HepG2 (cell line): ENCODE results near the gene JAG1. TPM values are rescaled to one million over a fixed set of nuclear protein-coding genes. Genes with fewer than 3 reads are reported as not detected.

ENCODE experiments used
- ATAC-seq: fragments of 200-7000 bp; cut with Tn5 transposase; 3 replicates; pipeline ENCODE4 v1.9.1; 2020; ENCODE audit warnings: mild to moderate bottlenecking, moderate library complexity
- BruUV-seq: library from RNA; stranded (reverse); fragments of 400-500 nt; replicated peaks from 2 replicates; lab custom pipeline; 2021; lab: Mats Ljungman, UMichigan
- CTCF ChIA-PET: fragments of 300-600 bp; formaldehyde crosslinking; extraction: SDS; loops from one replicate; lab custom pipeline; 2021; ENCODE audit warnings: low total read pairs, inconsistent platforms, low intra/inter-chr PET ratio; lab: Yijun Ruan, JAX
- POLR2A ChIA-PET: fragments of 350-600 bp; sonication (Branson Sonifier 250); formaldehyde crosslinking; loops from one replicate; lab custom pipeline; 2020; ENCODE audit warnings: antibody characterized with exemption, inconsistent platforms; lab: Yijun Ruan, JAX
- DNase-seq: peaks from one replicate; pipeline ENCODE4 v3.0.0-alpha.2; 2015; ENCODE audit warnings: low spot score
- FAIRE-seq: peaks from 3 replicates; lab custom pipeline; 2011; peaks lifted over from hg19 to GRCh38; lab: Jason Lieb, UNC
- H2AFZ ChIP-seq: one replicate; pipeline ENCODE4 v1.6.1; 2011; ENCODE audit warnings: low read length, inconsistent platforms
- H3K27ac ChIP-seq: fragments of 300-600 bp; 3 replicates; pipeline ENCODE4 v1.8.0; 2011; ENCODE audit warnings: mixed run types, mild to moderate bottlenecking, mixed read lengths, low read length, inconsistent platforms; ENCODE audit not compliant: insufficient read depth; ENCODE audit errors: extremely low read length
- H3K27me3 ChIP-seq, 2 experiments: fragments of 200-600 bp in 1 of 2; 2 replicates in 1 of 2; 3 replicates in 1 of 2; pipeline versions ENCODE4 v1.6.0 to v1.8.0; 2011; ENCODE audit warnings: low read length in 2 of 2, mild to moderate bottlenecking in 2 of 2, moderate library complexity in 2 of 2, inconsistent platforms in 1 of 2; ENCODE audit not compliant: insufficient read depth in 2 of 2, control insufficient read depth in 1 of 2
- H3K36me3 ChIP-seq, 2 experiments: fragments of 200-600 bp in 1 of 2; replicated peaks in 1 of 2; 2 replicates in 1 of 2; 3 replicates in 1 of 2; pipeline versions ENCODE4 v1.5.1 to v1.8.0; 2011; ENCODE audit warnings: low read length in 2 of 2, inconsistent platforms in 1 of 2; ENCODE audit not compliant: insufficient read depth in 2 of 2, control insufficient read depth in 1 of 2
- H3K4me1 ChIP-seq: 2 replicates; pipeline ENCODE4 v1.5.1; 2012; ENCODE audit warnings: low read length, inconsistent platforms; ENCODE audit not compliant: insufficient read depth
- H3K4me2 ChIP-seq: 2 replicates; pipeline ENCODE4 v1.6.0; 2011; ENCODE audit warnings: low read depth, low read length, inconsistent platforms
- H3K4me3 ChIP-seq, 3 experiments: fragments of 200-600 bp in 1 of 3; sonication (generic), shearing (Covaris generic) in 1 of 3; replicated peaks in 1 of 3; 2 replicates each; pipeline ENCODE4 v1.5.1; 2011 to 2016; ENCODE audit warnings: low read length in 3 of 3, inconsistent platforms in 2 of 3, low read depth in 2 of 3, mild to moderate bottlenecking in 2 of 3, control low read depth in 1 of 3, mixed read lengths in 1 of 3; ENCODE audit not compliant: insufficient read depth in 1 of 3
- H3K79me2 ChIP-seq: one replicate; pipeline ENCODE4 v1.6.1; 2011; ENCODE audit warnings: low read length, inconsistent platforms; ENCODE audit not compliant: insufficient read depth
- H3K9ac ChIP-seq: 2 replicates; pipeline ENCODE4 v1.6.0; 2011; ENCODE audit warnings: mild to moderate bottlenecking, low read depth, low read length, inconsistent platforms; ENCODE audit not compliant: insufficient read depth
- H3K9me3 ChIP-seq: 2 replicates; pipeline ENCODE4 v1.5.1; 2012; ENCODE audit warnings: mild to moderate bottlenecking, low read length
- H4K20me1 ChIP-seq: 2 replicates; pipeline ENCODE4 v1.6.0; 2011; ENCODE audit warnings: inconsistent platforms, mild to moderate bottlenecking, low read length, moderate library complexity; ENCODE audit not compliant: insufficient read depth
- AGO2 ChIP-seq: fragments of 200-400 bp; formaldehyde crosslinking; optimal IDR thresholded peaks from 2 replicates; pipeline ENCODE3; 2017; ENCODE audit warnings: mild to moderate bottlenecking, low read depth, low read length, moderate library complexity
- GPBP1L1 ChIP-seq: sonication (generic); formaldehyde crosslinking; IDR thresholded peaks from 2 replicates; pipeline ENCODE4 v1.5.0; 2020; ENCODE audit warnings: mild to moderate bottlenecking, missing genetic modification reagents
- HNRNPLL ChIP-seq: fragments of 200-400 bp; formaldehyde crosslinking; IDR thresholded peaks from 2 replicates; pipeline ENCODE4 v1.6.1; 2017; ENCODE audit warnings: mild to moderate bottlenecking, low read depth, low read length; ENCODE audit not compliant: poor library complexity, severe bottlenecking
- IRF2 ChIP-seq: IDR thresholded peaks from 2 replicates; pipeline ENCODE4 v1.6.1; 2018; ENCODE audit warnings: missing genetic modification reagents, missing compliant biosample characterization
- PPARG ChIP-seq: conservative IDR thresholded peaks from 2 replicates; pipeline ENCODE4 v1.6.1; 2016; ENCODE audit warnings: missing biosample characterization, missing genetic modification reagents
- SAP130 ChIP-seq: IDR thresholded peaks from 2 replicates; pipeline ENCODE4 v1.6.1; 2016; ENCODE audit warnings: low read depth
- YEATS2 ChIP-seq: sonication (generic); formaldehyde crosslinking; IDR thresholded peaks from 2 replicates; pipeline ENCODE4 v1.4.0; 2020; ENCODE audit warnings: missing genetic modification reagents, borderline replicate concordance
- ZBTB34 ChIP-seq: sonication (generic); formaldehyde crosslinking; IDR thresholded peaks from 2 replicates; pipeline ENCODE4 v1.8.0; 2022; ENCODE audit warnings: mild to moderate bottlenecking, missing genetic modification reagents
- ZBTB43 ChIP-seq: sonication (generic); formaldehyde crosslinking; conservative IDR thresholded peaks from 2 replicates; pipeline ENCODE4 v1.4.0; 2020; ENCODE audit warnings: missing genetic modification reagents
- ZNF549 ChIP-seq: sonication (generic); formaldehyde crosslinking; IDR thresholded peaks from 2 replicates; pipeline ENCODE4 v1.5.0; 2020; ENCODE audit warnings: missing genetic modification reagents
- ZNF580 ChIP-seq: IDR thresholded peaks from 2 replicates; pipeline ENCODE4 v1.6.1; 2016; ENCODE audit warnings: low read depth, borderline replicate concordance
- ZNF652 ChIP-seq: IDR thresholded peaks from 2 replicates; pipeline ENCODE4 v1.6.1; 2016; ENCODE audit warnings: low read depth, borderline replicate concordance
- ZNF772 ChIP-seq: sonication (generic); formaldehyde crosslinking; IDR thresholded peaks from 2 replicates; pipeline ENCODE4 v1.5.0; 2020; ENCODE audit warnings: mild to moderate bottlenecking, missing genetic modification reagents
- WGBS: methylation state at CpG from one replicate; pipeline ENCODE4 v1.1.6; 2017; ENCODE audit warnings: low lambda C conversion rate; 5-methylcytosine and 5-hydroxymethylcytosine counted together
- in situ Hi-C: cut with HindIII; loops from 2 replicates; pipeline ENCODE4 v1.10.0; 2017; ENCODE audit warnings: low pct_unique_long_range_greater_than_20kb; ENCODE audit not compliant: extremely low pct_ligation_motif_present
- intact Hi-C: fragments of 100-400 bp; cut with micrococcal nuclease; formaldehyde crosslinking; loops from one replicate; pipeline ENCODE4 v1.10.0; 2022; ENCODE audit not compliant: unreplicated experiment
- polyA plus RNA-seq, 8 experiments: library from polyadenylated mRNA; depleted of rRNA in 3 of 8; stranded (reverse) in 7 of 8; unstranded in 1 of 8; fragments of >200 nt; fragmentation: Illumina TruSeq in 4 of 8; extraction: Trizol in 4 of 8; gene quantifications; 2 replicates each; pipeline versions ENCODE4 v1.2.1 to v1.2.3, GENCODE V29; 2011 to 2016; ENCODE audit warnings: low read depth in 4 of 8, missing spikeins in 1 of 8, mixed read lengths in 1 of 8; ENCODE audit not compliant: insufficient read depth in 1 of 8
- total RNA-seq, 5 experiments: library from RNA; depleted of rRNA; stranded (reverse); fragments of >200 nt; fragmentation: Illumina TruSeq; extraction: Trizol; gene quantifications; 2 replicates each; pipeline ENCODE4 v1.2.3, GENCODE V29; 2016; ENCODE audit warnings: low read depth in 1 of 5
- TF ChIP-seq, protein P1 (sequence below): sonication (generic); formaldehyde crosslinking; IDR thresholded peaks from 2 replicates; pipeline ENCODE4 v1.4.0; 2020; ENCODE audit warnings: mild to moderate bottlenecking, low read depth, missing genetic modification reagents
- TF ChIP-seq, protein P2 (sequence below): sonication (generic); formaldehyde crosslinking; IDR thresholded peaks from 2 replicates; pipeline ENCODE4 v1.5.0; 2020; ENCODE audit warnings: missing genetic modification reagents

JAG1 gene
- total and polyA plus RNA-seq, 2 of the 13 experiments (the other 11 are each of a cell fraction or from before 2014, with no cell fraction given) = 47.1 to 56.3 TPM

DNA sequence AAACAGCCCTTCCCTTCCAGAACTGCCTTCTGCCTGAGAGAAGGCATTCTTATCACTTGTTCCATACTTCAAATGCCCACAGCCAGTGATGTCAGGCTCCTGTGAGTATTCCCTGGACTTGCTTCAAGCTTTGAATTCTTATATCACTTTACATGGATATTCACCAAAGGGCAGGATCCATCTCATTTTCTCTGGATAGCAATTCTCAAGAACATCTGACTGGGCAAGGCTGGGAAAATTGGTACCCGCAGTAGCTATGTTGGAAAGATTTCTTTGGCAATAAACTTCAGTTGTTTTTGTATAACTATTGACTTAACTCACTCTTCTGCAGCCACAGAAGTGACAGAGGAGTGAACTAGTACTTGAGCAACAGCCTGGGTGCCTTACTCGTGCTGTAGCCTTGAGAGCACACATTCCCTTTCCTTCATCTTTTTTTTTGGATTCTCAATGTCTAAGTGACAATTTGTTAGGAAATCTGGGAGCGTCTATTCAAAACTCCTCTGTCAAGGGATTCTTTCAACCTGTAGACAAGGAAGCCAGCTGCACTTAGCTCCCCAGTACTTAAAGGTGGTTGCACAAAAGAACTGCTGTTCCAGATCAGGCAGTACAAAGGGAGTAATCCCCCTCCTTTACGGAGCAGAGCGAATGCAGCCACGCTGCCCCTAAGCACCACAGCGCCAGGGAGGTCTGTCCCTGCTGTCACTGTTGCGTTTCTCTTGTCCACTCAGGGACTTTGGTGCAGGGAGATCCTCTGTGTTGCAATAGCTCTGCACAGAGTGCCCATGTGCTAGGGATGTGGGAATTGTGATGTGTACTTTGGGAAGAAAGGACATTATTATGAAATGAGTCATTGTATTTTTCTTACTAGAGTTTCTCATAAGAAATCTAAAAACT, 69.6 kb downstream of the JAG1 start:
- WGBS = 6% methylated on average over 8 of the region's 8 CpGs
- TSS peak; percentile 98 for BruUV-seq
- intact Hi-C loops (loop anchor here (1.0 to 2.0 kb wide), 3 partner anchors 39 to 67 kb away; no protein-coding TSS in a partner anchor), in situ Hi-C loops (no loop called here)
- POLR2A ChIA-PET = interaction anchor here (0.9 to 4.3 kb wide), 10 partner anchors 11 to 169 kb away, joined by 3 to 43 read pairs (median 4); partner anchors contain the start of genes JAG1, MKKS and SLX4IP
- no peaks in the 10 kb centered on the region for H3K27me3 ChIP-seq
- peak overlapping the region; percentile 75 for H3K4me2 ChIP-seq
- peaks cover 31% of the 10 kb centered on the region for H3K4me1 ChIP-seq
- peak overlapping the region; percentile 76 for H3K27ac ChIP-seq
- DNase-seq = peak; percentile 99
- H4K20me1 ChIP-seq = no peaks in the 10 kb centered on the region
- CTCF ChIA-PET = no interaction called here
- peak overlapping the region; percentile 6 to 54 (median 9); a peak in 3 of 6 replicates for H3K4me3 ChIP-seq
- no peaks in the 10 kb centered on the region for H3K79me2 ChIP-seq
- FAIRE-seq = peak; percentile 97
- peaks cover under 1 to 7% of the 10 kb centered on the region in 2 experiments; a peak in 4 of 5 replicates for H3K36me3 ChIP-seq
- peak; percentile 100 for ATAC-seq
- peak overlapping the region; percentile 66 for H3K9ac ChIP-seq
- no peaks in the 10 kb centered on the region for H3K9me3 ChIP-seq
- no peak overlapping the region for H2AFZ ChIP-seq
- peak; percentile 99 for TF ChIP-seq SAP130 (CRISPR knock-in tag)
- no peak for TF ChIP-seq AGO2
- TF ChIP-seq, protein P1, sequence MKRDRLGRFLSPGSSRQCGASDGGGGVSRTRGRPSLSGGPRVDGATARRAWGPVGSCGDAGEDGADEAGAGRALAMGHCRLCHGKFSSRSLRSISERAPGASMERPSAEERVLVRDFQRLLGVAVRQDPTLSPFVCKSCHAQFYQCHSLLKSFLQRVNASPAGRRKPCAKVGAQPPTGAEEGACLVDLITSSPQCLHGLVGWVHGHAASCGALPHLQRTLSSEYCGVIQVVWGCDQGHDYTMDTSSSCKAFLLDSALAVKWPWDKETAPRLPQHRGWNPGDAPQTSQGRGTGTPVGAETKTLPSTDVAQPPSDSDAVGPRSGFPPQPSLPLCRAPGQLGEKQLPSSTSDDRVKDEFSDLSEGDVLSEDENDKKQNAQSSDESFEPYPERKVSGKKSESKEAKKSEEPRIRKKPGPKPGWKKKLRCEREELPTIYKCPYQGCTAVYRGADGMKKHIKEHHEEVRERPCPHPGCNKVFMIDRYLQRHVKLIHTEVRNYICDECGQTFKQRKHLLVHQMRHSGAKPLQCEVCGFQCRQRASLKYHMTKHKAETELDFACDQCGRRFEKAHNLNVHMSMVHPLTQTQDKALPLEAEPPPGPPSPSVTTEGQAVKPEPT (CRISPR knock-in tag) = peak; percentile 52; the same call in 1 of the 2 replicates
- TF ChIP-seq ZNF652 = no peak; the same call in 1 of the 2 replicates
- TF ChIP-seq ZNF772 (CRISPR knock-in tag) = peak; percentile 97
- TF ChIP-seq HNRNPLL = no peak
- TF ChIP-seq IRF2 (CRISPR knock-in tag) = peak; percentile 99
- peak; percentile 95 for TF ChIP-seq ZNF580 (CRISPR knock-in tag)
- TF ChIP-seq YEATS2 (CRISPR knock-in tag) = peak; percentile 86; the same call in 1 of the 2 replicates
- no peak for TF ChIP-seq GPBP1L1 (CRISPR knock-in tag)
- TF ChIP-seq ZBTB43 (CRISPR knock-in tag) = peak; percentile 91; the same call in 1 of the 2 replicates
- TF ChIP-seq ZNF549 (CRISPR knock-in tag) = no peak
- peak; percentile 90 for TF ChIP-seq ZBTB34 (CRISPR knock-in tag)
- TF ChIP-seq, protein P2, sequence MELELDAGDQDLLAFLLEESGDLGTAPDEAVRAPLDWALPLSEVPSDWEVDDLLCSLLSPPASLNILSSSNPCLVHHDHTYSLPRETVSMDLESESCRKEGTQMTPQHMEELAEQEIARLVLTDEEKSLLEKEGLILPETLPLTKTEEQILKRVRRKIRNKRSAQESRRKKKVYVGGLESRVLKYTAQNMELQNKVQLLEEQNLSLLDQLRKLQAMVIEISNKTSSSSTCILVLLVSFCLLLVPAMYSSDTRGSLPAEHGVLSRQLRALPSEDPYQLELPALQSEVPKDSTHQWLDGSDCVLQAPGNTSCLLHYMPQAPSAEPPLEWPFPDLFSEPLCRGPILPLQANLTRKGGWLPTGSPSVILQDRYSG (CRISPR knock-in tag) = no peak
- peak; percentile 88 for TF ChIP-seq PPARG (CRISPR knock-in tag)
